Keratinocyte (primary cell): ENCODE results near the gene KRT84.
"Not testable (repeated sequence)": the region's sequence is repeated elsewhere in the genome, so short reads cannot be mapped to it uniquely, and the experiment has no call there.

Experiments
- EZH2 ChIP-seq: IDR thresholded peaks from one replicate; pipeline ENCODE4 v1.6.1; 2012; ENCODE audit warnings: inconsistent platforms, mild to moderate bottlenecking, low read length, moderate library complexity
- TF ChIP-seq, protein P1 (sequence below), 3 experiments: IDR thresholded peaks in 1 of 3; conservative IDR thresholded peaks in 1 of 3; optimal IDR thresholded peaks in 1 of 3; 2 replicates in 2 of 3; 3 replicates in 1 of 3; pipeline versions ENCODE3 to v1.5.1; 2011; ENCODE audit warnings: low read length in 3 of 3, mild to moderate bottlenecking in 3 of 3, moderate library complexity in 2 of 3, control low read depth in 1 of 3, inconsistent platforms in 1 of 3; ENCODE audit not compliant: insufficient read depth in 2 of 3; ENCODE audit errors: extremely low read depth in 1 of 3

- not testable (repeated sequence) for TF ChIP-seq EZH2
- TF ChIP-seq, protein P1, sequence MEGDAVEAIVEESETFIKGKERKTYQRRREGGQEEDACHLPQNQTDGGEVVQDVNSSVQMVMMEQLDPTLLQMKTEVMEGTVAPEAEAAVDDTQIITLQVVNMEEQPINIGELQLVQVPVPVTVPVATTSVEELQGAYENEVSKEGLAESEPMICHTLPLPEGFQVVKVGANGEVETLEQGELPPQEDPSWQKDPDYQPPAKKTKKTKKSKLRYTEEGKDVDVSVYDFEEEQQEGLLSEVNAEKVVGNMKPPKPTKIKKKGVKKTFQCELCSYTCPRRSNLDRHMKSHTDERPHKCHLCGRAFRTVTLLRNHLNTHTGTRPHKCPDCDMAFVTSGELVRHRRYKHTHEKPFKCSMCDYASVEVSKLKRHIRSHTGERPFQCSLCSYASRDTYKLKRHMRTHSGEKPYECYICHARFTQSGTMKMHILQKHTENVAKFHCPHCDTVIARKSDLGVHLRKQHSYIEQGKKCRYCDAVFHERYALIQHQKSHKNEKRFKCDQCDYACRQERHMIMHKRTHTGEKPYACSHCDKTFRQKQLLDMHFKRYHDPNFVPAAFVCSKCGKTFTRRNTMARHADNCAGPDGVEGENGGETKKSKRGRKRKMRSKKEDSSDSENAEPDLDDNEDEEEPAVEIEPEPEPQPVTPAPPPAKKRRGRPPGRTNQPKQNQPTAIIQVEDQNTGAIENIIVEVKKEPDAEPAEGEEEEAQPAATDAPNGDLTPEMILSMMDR (optimal IDR thresholded peaks at IDR 0.05 in 1 of 3, IDR thresholded peaks at IDR 0.05 in 1 of 3, conservative IDR thresholded peaks at IDR 0.05 in 1 of 3; ENCODE audit: extremely low read depth in 1 of 3, insufficient read depth in 2 of 3, low read length in 3 of 3): not testable (repeated sequence)
Observed at GRCh38 chr12:52410589-52411248, 25.3 kb upstream of the KRT84 start.
